ENCODE measurements around the gene POLR1A. TPM values are rescaled to one million over a fixed set of nuclear protein-coding genes. Genes with fewer than 3 reads are reported as not detected.

Gene POLR1A
- total RNA-seq, 4 donors from 2014 or later = 11.1 to 17.6 (median 13.3) TPM

DNA sequence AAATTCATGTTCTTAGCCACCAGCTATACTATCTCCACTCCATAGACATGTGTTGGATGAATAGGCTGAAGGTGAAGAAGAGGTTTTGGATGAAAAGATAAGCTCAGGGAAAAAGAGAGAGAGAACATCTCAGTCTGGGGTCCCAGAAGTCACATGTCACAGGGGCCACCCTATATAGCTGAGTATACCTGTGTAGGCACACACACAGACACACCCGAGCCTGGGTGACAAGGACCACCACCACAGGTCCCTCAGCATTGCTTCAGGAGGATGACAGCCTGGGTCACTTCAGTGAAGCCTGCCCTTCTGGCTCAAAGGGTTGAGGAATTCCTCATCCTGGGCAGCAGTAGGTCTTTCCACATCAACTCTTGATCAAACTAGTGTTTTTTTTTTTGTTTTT, 56.2 kb downstream of the POLR1A start:
- H3K36me3 ChIP-seq = peaks cover 0 to 54% (median 26%) of the 10 kb centered on the region in 4 donors
- H3K9me3 ChIP-seq = no peaks in the 10 kb centered on the region
- H3K4me1 ChIP-seq = no peaks in the 10 kb centered on the region
- 92 to 100% methylated on average over 1 of the region's 1 CpG for WGBS, 2 donors (ENCODE audit: low coverage in 1 of 2)
- H3K4me3 ChIP-seq = no peak overlapping the region
- no peaks in the 10 kb centered on the region for H3K27me3 ChIP-seq
- no peak for DNase-seq
- H3K27ac ChIP-seq = no peak overlapping the region
- intact Hi-C loops (cut with DNase I; ENCODE audit: low total_unique reads) (no loop called here), in situ Hi-C loops (cut with MboI; ENCODE audit: low pct_ligation_motif_present in 1 of 4, low pct_unique_long_range_greater_than_20kb in 1 of 4, low sequenced_read_pairs in 3 of 4) (no loop called here)
- TF ChIP-seq POLR2A (IDR thresholded peaks at IDR 0.05) (no peak), POLR2AphosphoS5 (IDR thresholded peaks at IDR 0.05) (no peak)
- TF ChIP-seq, protein P1, sequence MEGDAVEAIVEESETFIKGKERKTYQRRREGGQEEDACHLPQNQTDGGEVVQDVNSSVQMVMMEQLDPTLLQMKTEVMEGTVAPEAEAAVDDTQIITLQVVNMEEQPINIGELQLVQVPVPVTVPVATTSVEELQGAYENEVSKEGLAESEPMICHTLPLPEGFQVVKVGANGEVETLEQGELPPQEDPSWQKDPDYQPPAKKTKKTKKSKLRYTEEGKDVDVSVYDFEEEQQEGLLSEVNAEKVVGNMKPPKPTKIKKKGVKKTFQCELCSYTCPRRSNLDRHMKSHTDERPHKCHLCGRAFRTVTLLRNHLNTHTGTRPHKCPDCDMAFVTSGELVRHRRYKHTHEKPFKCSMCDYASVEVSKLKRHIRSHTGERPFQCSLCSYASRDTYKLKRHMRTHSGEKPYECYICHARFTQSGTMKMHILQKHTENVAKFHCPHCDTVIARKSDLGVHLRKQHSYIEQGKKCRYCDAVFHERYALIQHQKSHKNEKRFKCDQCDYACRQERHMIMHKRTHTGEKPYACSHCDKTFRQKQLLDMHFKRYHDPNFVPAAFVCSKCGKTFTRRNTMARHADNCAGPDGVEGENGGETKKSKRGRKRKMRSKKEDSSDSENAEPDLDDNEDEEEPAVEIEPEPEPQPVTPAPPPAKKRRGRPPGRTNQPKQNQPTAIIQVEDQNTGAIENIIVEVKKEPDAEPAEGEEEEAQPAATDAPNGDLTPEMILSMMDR (IDR thresholded peaks at IDR 0.05) = no peak

- WGBS, 2 donors (ENCODE audit: low coverage in 1 of 2) = 86% methylated on average over 11 of the region's 11 CpGs; no CpG with 5 or more reads in 1 of the 2 donors
Measured at GRCh38 chr2:86048888-86049287, 56.8 kb downstream of the POLR1A start.

DNA sequence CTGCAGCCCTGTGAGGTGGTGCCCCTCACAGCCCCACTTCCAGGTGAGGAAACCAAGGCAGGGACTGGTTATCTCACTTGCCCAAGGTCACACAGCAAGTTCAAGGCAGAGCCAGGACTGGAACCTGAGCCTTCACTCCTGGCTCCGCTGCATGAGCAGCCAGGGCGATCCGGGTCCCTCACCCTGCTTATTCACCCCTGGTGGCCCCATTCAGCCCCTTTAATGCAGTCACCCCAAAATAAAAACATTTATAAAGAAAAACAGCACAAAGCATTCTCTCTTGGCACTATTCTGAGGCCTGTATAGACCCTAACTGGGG, 57.3 kb downstream of the POLR1A start:
- Histone ChIP-seq H3K4me3 (no peak overlapping the region), H3K4me1 (no peaks in the 10 kb centered on the region), H3K27me3 (no peaks in the 10 kb centered on the region), H3K27ac (no peak overlapping the region), H3K9me3 (no peaks in the 10 kb centered on the region), H3K36me3 (peaks cover 0 to 56% (median 25%) of the 10 kb centered on the region in 4 donors)
- TF ChIP-seq, protein P1 (IDR thresholded peaks at IDR 0.05) = no peak
- TF ChIP-seq POLR2AphosphoS5 (IDR thresholded peaks at IDR 0.05) = no peak
- no peak for TF ChIP-seq POLR2A (IDR thresholded peaks at IDR 0.05)
- TF ChIP-seq EP300 (IDR thresholded peaks at IDR 0.05; ENCODE audit: low read depth) = no peak
- WGBS, 2 donors (ENCODE audit: low coverage in 1 of 2) = 97% methylated on average over 3 of the region's 3 CpGs; no CpG with 5 or more reads in 1 of the 2 donors
- intact Hi-C loops (cut with DNase I; ENCODE audit: low total_unique reads) = no loop called here
- in situ Hi-C loops (cut with MboI; ENCODE audit: low pct_ligation_motif_present in 1 of 4, low pct_unique_long_range_greater_than_20kb in 1 of 4, low sequenced_read_pairs in 3 of 4) = no loop called here
- DNase-seq = no peak

More at GRCh38 chr2:86048888-86049287, 56.8 kb downstream of the POLR1A start:
- Histone ChIP-seq H3K9me3 (no peaks in the 10 kb centered on the region), H3K4me3 (no peak overlapping the region), H3K4me1 (no peaks in the 10 kb centered on the region), H3K27me3 (no peaks in the 10 kb centered on the region), H3K27ac (no peak overlapping the region), H3K36me3 (peaks cover 0 to 61% (median 25%) of the 10 kb centered on the region in 4 donors)
- in situ Hi-C loops (cut with MboI; ENCODE audit: low pct_ligation_motif_present in 1 of 4, low pct_unique_long_range_greater_than_20kb in 1 of 4, low sequenced_read_pairs in 3 of 4) = no loop called here
- intact Hi-C loops (cut with DNase I; ENCODE audit: low total_unique reads) = no loop called here
- TF ChIP-seq POLR2A (IDR thresholded peaks at IDR 0.05) (no peak), EP300 (IDR thresholded peaks at IDR 0.05; ENCODE audit: low read depth) (no peak), POLR2AphosphoS5 (IDR thresholded peaks at IDR 0.05) (no peak)
- TF ChIP-seq, protein P1 (IDR thresholded peaks at IDR 0.05) = no peak
- no peak for DNase-seq

DNA sequence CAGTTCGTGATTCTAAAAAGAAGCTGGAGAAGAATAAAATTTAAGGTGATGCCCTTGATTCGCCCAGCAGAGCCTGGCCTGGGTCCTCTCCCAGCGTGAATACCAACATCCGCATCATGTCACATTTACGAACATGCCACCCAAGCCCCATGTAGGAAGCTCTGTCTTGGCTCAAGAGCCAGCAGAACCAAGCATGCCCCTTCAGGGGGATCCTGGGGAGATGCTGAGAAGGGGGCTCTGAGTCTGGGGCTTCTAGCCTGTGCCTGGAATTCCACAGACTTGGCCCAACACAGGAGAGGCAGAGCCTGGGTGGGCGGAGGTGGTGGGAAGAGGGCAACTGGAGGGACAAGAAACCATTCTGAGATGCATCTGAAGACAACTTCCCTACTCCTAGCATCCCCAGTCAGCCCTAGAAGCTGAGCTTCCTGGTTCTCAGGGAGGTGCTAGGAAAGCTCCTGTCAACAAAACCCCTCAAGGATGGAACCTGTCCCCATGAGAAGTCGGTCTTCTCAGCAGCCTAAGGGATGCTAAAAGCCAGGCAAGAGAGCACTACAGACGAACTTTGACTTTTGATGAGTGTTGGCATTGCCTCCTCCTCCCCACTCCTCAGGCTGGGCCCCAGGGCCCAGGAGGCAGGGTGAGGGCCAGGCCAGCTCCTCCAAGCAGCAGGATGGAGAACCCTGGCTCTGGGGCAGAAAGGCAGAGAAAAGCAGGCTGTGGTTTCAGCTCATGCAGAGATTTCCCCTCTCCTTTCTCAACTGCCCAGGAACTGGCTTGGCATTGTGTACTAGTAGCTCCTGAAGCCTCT, 57.9 kb downstream of the POLR1A start:
- Histone ChIP-seq H3K4me1 (no peaks in the 10 kb centered on the region), H3K4me3 (no peak overlapping the region), H3K27ac (no peak overlapping the region), H3K27me3 (no peaks in the 10 kb centered on the region), H3K9me3 (no peaks in the 10 kb centered on the region), H3K36me3 (peaks cover 0 to 58% (median 24%) of the 10 kb centered on the region in 4 donors)
- no peak for DNase-seq
- in situ Hi-C loops (cut with MboI; ENCODE audit: low pct_ligation_motif_present in 1 of 4, low pct_unique_long_range_greater_than_20kb in 1 of 4, low sequenced_read_pairs in 3 of 4) = no loop called here
- intact Hi-C loops (cut with DNase I; ENCODE audit: low total_unique reads) = no loop called here
- TF ChIP-seq, protein P1 (IDR thresholded peaks at IDR 0.05) = no peak
- no peak for TF ChIP-seq EP300 (IDR thresholded peaks at IDR 0.05; ENCODE audit: low read depth)
- no peak for TF ChIP-seq POLR2AphosphoS5 (IDR thresholded peaks at IDR 0.05)
- TF ChIP-seq POLR2A (IDR thresholded peaks at IDR 0.05) = no peak
- WGBS, 2 donors (ENCODE audit: low coverage in 1 of 2) = 88 to 97% methylated on average over 5 to 8 of the region's 8 CpGs
